Tibial nerve (tissue), 4 donors: Measurements from ENCODE around the gene KRTAP10-2. TPM values are rescaled to one million over a fixed set of nuclear protein-coding genes. Genes with fewer than 3 reads are reported as not detected.

Experiments
- DNase-seq, 2 donors: peaks; one replicate each; pipeline ENCODE4 v3.0.0-alpha.2; 2019; ENCODE audit warnings: low spot score in 2 of 2
- H3K27ac ChIP-seq, 4 donors: fragments of 200-600 bp; sonication (generic) in 3 of 4; one replicate each; pipeline ENCODE4 v1.5.1; 2017 to 2019; ENCODE audit warnings: mild to moderate bottlenecking in 1 of 4
- H3K27me3 ChIP-seq, 2 donors: fragments of 200-600 bp; sonication (generic) in 1 of 2; one replicate each; pipeline versions ENCODE4 v1.5.1 to v1.6.0; 2017 to 2019
- H3K36me3 ChIP-seq, 3 donors: fragments of 200-600 bp; sonication (generic); one replicate each; pipeline ENCODE4 v1.5.1; 2018 to 2019
- H3K4me1 ChIP-seq, 4 donors: fragments of 200-600 bp; sonication (generic) in 3 of 4; one replicate each; pipeline ENCODE4 v1.5.1; 2017 to 2019
- H3K4me3 ChIP-seq, 4 donors: fragments of 200-600 bp; sonication (generic) in 3 of 4; one replicate each; pipeline ENCODE4 v1.5.1; 2017 to 2019; ENCODE audit warnings: mild to moderate bottlenecking in 1 of 4, moderate library complexity in 1 of 4
- H3K9me3 ChIP-seq, 4 donors: fragments of 200-600 bp; sonication (generic) in 3 of 4; one replicate each; pipeline ENCODE4 v1.5.1; 2017 to 2019
- EP300 ChIP-seq, 2 donors: sonication (generic); formaldehyde crosslinking; IDR thresholded peaks; one replicate each; pipeline ENCODE4 v1.6.1; 2017; ENCODE audit warnings: antibody characterized with exemption in 2 of 2, mild to moderate bottlenecking in 1 of 2
- POLR2A ChIP-seq, 2 donors: fragments of 450-650 bp; IDR thresholded peaks; one replicate each; pipeline ENCODE4 v1.6.1; 2017; ENCODE audit warnings: antibody characterized with exemption in 2 of 2, mild to moderate bottlenecking in 2 of 2, moderate library complexity in 2 of 2
- WGBS, 2 donors: methylation state at CpG; one replicate each; pipeline ENCODE4 v1.1.5; 2018; 5-methylcytosine and 5-hydroxymethylcytosine counted together
- total RNA-seq, 4 donors: library from RNA; depleted of rRNA; stranded (reverse); fragments of >200 nt; gene quantifications; one replicate each; pipeline ENCODE4 v1.1.0, GENCODE V29; 2016
- TF ChIP-seq, protein P1 (sequence below), 5 experiments: fragments of 200-600 bp in 3 of 5; fragments of 450-650 bp in 2 of 5; sonication (generic) in 3 of 5; IDR thresholded peaks; one replicate each; pipeline ENCODE4 v1.5.1; 2016 to 2019; ENCODE audit warnings: antibody characterized with exemption in 5 of 5, mild to moderate bottlenecking in 3 of 5, moderate library complexity in 2 of 5

KRTAP10-2 gene
- total RNA-seq, 4 donors from 2014 or later = not detected

DNA sequence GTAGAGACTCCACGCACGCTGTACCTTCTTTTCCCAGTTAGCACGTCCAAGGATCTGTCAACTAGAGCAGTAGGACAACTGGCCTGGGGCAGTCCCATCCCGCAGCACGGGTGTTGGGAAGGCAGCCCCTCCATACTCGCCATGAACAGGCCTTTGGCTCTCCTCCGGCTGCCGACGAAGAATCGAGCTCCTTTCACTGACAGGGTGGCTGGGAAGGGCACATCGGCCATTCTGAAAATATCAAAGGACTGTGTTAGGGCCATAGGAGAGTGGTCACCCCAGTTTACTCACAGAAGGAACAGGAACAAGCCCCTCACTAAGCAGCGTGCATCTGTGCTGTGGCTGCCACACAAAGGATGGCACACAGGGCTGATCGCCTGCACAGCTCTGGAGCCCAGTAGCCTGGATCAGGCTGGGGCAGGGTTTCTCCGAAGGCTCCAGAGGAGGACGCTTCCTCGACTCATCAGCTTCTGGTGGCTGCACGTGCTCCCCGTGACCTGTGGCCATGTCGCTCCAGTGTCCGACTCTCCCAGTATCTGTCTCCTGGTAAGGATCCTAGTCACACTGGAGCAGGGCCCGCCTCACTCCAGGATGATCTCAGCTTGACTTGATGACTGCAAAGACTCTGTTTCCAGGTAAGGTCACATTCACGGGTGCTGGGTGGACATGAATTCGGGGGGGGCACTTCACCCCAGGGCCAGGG, 20.3 kb downstream of the KRTAP10-2 start:
- no peak for DNase-seq
- H3K36me3 ChIP-seq = no peaks in the 10 kb centered on the region
- no peaks in the 10 kb centered on the region for H3K27me3 ChIP-seq
- WGBS, 2 donors = 86% methylated on average over 19 to 22 of the region's 23 CpGs
- no peak overlapping the region for H3K27ac ChIP-seq
- no peaks in the 10 kb centered on the region for H3K9me3 ChIP-seq
- no peak overlapping the region for H3K4me3 ChIP-seq
- TF ChIP-seq, protein P1, sequence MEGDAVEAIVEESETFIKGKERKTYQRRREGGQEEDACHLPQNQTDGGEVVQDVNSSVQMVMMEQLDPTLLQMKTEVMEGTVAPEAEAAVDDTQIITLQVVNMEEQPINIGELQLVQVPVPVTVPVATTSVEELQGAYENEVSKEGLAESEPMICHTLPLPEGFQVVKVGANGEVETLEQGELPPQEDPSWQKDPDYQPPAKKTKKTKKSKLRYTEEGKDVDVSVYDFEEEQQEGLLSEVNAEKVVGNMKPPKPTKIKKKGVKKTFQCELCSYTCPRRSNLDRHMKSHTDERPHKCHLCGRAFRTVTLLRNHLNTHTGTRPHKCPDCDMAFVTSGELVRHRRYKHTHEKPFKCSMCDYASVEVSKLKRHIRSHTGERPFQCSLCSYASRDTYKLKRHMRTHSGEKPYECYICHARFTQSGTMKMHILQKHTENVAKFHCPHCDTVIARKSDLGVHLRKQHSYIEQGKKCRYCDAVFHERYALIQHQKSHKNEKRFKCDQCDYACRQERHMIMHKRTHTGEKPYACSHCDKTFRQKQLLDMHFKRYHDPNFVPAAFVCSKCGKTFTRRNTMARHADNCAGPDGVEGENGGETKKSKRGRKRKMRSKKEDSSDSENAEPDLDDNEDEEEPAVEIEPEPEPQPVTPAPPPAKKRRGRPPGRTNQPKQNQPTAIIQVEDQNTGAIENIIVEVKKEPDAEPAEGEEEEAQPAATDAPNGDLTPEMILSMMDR (IDR thresholded peaks at IDR 0.05) = no peak
- TF ChIP-seq POLR2A (IDR thresholded peaks at IDR 0.05) = no peak
- TF ChIP-seq EP300 (IDR thresholded peaks at IDR 0.05) = no peak
- H3K4me1 ChIP-seq = no peaks in the 10 kb centered on the region

- no peaks in the 10 kb centered on the region for H3K9me3 ChIP-seq
- H3K4me3 ChIP-seq = no peak overlapping the region
- no peaks in the 10 kb centered on the region for H3K36me3 ChIP-seq
- H3K27me3 ChIP-seq = no peaks in the 10 kb centered on the region
- TF ChIP-seq POLR2A (IDR thresholded peaks at IDR 0.05) = no peak
- TF ChIP-seq, protein P1 (IDR thresholded peaks at IDR 0.05) = no peak
- TF ChIP-seq EP300 (IDR thresholded peaks at IDR 0.05) = no peak
- no peaks in the 10 kb centered on the region for H3K4me1 ChIP-seq
- DNase-seq = no peak
- WGBS, 2 donors = 83 to 85% methylated on average over 7 of the region's 7 CpGs
- no peak overlapping the region for H3K27ac ChIP-seq
These were observed 20.9 kb downstream of the KRTAP10-2 start for GRCh38 chr21:44530221-44530902.

DNA sequence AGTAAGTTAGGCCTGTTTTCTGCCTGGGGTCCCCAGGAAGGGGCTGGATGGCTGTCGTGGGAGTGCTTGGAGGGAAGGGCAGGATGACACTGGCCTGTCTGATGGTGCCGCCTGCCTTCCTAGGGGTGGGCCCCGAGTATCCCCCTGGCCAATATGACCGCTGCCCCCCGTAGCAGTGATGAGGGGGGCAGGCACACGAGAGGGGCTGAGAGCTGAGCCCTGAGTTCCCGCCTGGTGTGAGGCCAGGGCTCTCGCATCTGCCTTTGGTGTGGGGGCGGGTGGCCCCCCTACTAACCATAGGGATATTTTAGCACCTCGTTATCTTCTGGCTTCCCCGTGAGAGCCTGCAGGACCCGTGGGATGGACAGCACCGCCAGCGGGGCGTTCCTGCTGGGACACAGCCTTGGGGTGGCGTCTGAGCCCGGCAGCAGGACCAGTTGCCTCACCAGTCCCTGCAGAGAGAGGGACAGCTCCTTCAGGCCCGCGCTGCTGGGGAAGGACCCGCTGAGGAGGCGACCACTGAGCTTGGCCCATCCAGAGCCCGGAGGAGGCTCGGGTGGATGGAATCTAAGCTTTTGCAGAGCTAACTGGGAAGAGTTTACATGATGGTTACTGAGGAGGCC, 21.7 kb downstream of the KRTAP10-2 start:
- Histone ChIP-seq H3K9me3 (no peaks in the 10 kb centered on the region), H3K27ac (no peak overlapping the region), H3K27me3 (no peaks in the 10 kb centered on the region), H3K36me3 (no peaks in the 10 kb centered on the region), H3K4me3 (no peak overlapping the region), H3K4me1 (no peaks in the 10 kb centered on the region)
- 70 to 76% methylated on average over 11 to 23 of the region's 23 CpGs for WGBS, 2 donors
- no peak for DNase-seq
- TF ChIP-seq EP300 (IDR thresholded peaks at IDR 0.05) (no peak), POLR2A (IDR thresholded peaks at IDR 0.05) (no peak)
- TF ChIP-seq, protein P1 (IDR thresholded peaks at IDR 0.05) = no peak

GRCh38 chr21:44529011-44529421, 22.3 kb downstream of the KRTAP10-2 start:
- no peaks in the 10 kb centered on the region for H3K36me3 ChIP-seq
- DNase-seq = no peak
- no peaks in the 10 kb centered on the region for H3K27me3 ChIP-seq
- H3K4me1 ChIP-seq = no peaks in the 10 kb centered on the region
- WGBS, 2 donors = 91 to 94% methylated on average over 17 of the region's 17 CpGs
- TF ChIP-seq POLR2A (IDR thresholded peaks at IDR 0.05) = no peak
- TF ChIP-seq, protein P1 (IDR thresholded peaks at IDR 0.05) = no peak
- TF ChIP-seq EP300 (IDR thresholded peaks at IDR 0.05) = no peak
- no peaks in the 10 kb centered on the region for H3K9me3 ChIP-seq
- H3K27ac ChIP-seq = no peak overlapping the region
- H3K4me3 ChIP-seq = no peak overlapping the region

DNA sequence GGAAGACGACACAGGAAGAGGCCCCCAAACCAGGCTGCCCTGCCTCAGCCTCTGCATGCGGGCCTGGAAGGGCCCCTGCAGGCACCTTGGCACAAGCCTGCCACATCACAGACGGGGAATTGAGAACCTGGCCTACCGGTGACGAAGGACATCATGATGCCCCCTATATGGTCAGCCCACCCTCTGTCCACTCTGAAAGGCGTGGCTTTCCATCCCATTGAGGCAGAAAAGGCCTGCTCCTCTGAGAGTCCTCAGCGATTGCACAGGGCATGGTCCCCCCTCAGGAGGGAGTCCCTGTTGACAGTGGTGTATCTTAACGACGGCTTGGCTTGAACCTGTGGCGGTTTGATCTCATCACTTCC, 22.7 kb downstream of the KRTAP10-2 start:
- no peak for TF ChIP-seq EP300 (IDR thresholded peaks at IDR 0.05)
- TF ChIP-seq POLR2A (IDR thresholded peaks at IDR 0.05) = no peak
- TF ChIP-seq, protein P1 (IDR thresholded peaks at IDR 0.05) = no peak
- WGBS, 2 donors = 81 to 89% methylated on average over 9 to 10 of the region's 10 CpGs
- Histone ChIP-seq H3K4me3 (no peak overlapping the region), H3K36me3 (no peaks in the 10 kb centered on the region), H3K9me3 (no peaks in the 10 kb centered on the region), H3K27ac (no peak overlapping the region), H3K4me1 (no peaks in the 10 kb centered on the region), H3K27me3 (no peaks in the 10 kb centered on the region)
- DNase-seq = no peak
